DOHH2 (cell line): Measurements from ENCODE around the gene SMURF1.

Experiments used
- H3F3A ChIP-seq: fragments of 200-600 bp; sonication (generic), shearing (Covaris generic); 2 replicates; pipeline ENCODE4 v1.6.0; 2016; ENCODE audit warnings: antibody characterized with exemption, mild to moderate bottlenecking; ENCODE audit not compliant: control insufficient read depth, insufficient read depth
- H3K27ac ChIP-seq: fragments of 200-600 bp; sonication (generic); 2 replicates; pipeline ENCODE4 v1.5.1; 2014; ENCODE audit warnings: low read depth, mild to moderate bottlenecking, low read length, moderate library complexity
- H3K27me3 ChIP-seq: fragments of 200-600 bp; sonication (generic); 2 replicates; pipeline ENCODE4 v1.6.1; 2014; ENCODE audit warnings: mild to moderate bottlenecking, low read length, mixed read lengths; ENCODE audit not compliant: control insufficient read depth
- H3K36me3 ChIP-seq: fragments of 200-600 bp; sonication (generic); 2 replicates; pipeline ENCODE4 v1.6.1; 2014; ENCODE audit warnings: mild to moderate bottlenecking, low read length, moderate library complexity, mixed read lengths; ENCODE audit not compliant: control insufficient read depth
- H3K4me1 ChIP-seq: fragments of 200-600 bp; sonication (generic); 2 replicates; pipeline ENCODE4 v1.6.1; 2014; ENCODE audit warnings: mild to moderate bottlenecking, low read length, mixed read lengths; ENCODE audit not compliant: control insufficient read depth
- H3K4me2 ChIP-seq: fragments of 200-600 bp; sonication (generic); 2 replicates; pipeline ENCODE4 v1.6.0; 2014; ENCODE audit warnings: mild to moderate bottlenecking, low read length, moderate library complexity
- H3K4me3 ChIP-seq: fragments of 200-600 bp; sonication (generic); 2 replicates; pipeline ENCODE4 v1.5.1; 2014; ENCODE audit warnings: mild to moderate bottlenecking, low read length, mixed read lengths
- H3K79me2 ChIP-seq: fragments of 200-600 bp; sonication (generic); 2 replicates; pipeline ENCODE4 v1.6.1; 2014; ENCODE audit warnings: mild to moderate bottlenecking, low read length, mixed read lengths; ENCODE audit not compliant: control insufficient read depth
- H3K9me2 ChIP-seq: fragments of 200-600 bp; sonication (generic); replicated peaks from 2 replicates; pipeline ENCODE4 v1.6.1; 2014; ENCODE audit warnings: mild to moderate bottlenecking, low read length, mixed read lengths; ENCODE audit not compliant: control insufficient read depth
- H3K9me3 ChIP-seq: fragments of 200-600 bp; sonication (generic); 2 replicates; pipeline ENCODE4 v1.6.1; 2014; ENCODE audit warnings: antibody characterized with exemption, low read length, mixed read lengths; ENCODE audit not compliant: control insufficient read depth, insufficient read depth
- H4K20me1 ChIP-seq: fragments of 200-600 bp; sonication (generic); 2 replicates; pipeline ENCODE4 v1.6.0; 2014; ENCODE audit warnings: low read depth, mild to moderate bottlenecking, antibody characterized with exemption, low read length, moderate library complexity; ENCODE audit not compliant: control insufficient read depth, insufficient read depth
- CTCF ChIP-seq: fragments of 200-600 bp; sonication (generic); IDR thresholded peaks from one replicate; pipeline ENCODE4 v1.5.1; 2014; ENCODE audit warnings: antibody characterized with exemption, mild to moderate bottlenecking, low read depth, low read length; ENCODE audit not compliant: poor library complexity, severe bottlenecking
- EZH2phosphoT487 ChIP-seq: fragments of 200-600 bp; sonication (generic); IDR thresholded peaks from 2 replicates; pipeline ENCODE4 v1.6.1; 2017; ENCODE audit warnings: borderline replicate concordance, mild to moderate bottlenecking, antibody characterized with exemption, low read length, moderate library complexity, mixed read lengths

The SMURF1 gene

GRCh38 chr7:99106821-99107241, 37.1 kb downstream of the SMURF1 start:
- TF ChIP-seq EZH2phosphoT487 (no peak), CTCF (no peak)

GRCh38 chr7:99106411-99106810, 37.5 kb downstream of the SMURF1 start:
- no peak overlapping the region for H3K27ac ChIP-seq

More at GRCh38 chr7:99106821-99107241, 37.1 kb downstream of the SMURF1 start:
- H3K9me2 ChIP-seq = no peaks in the 10 kb centered on the region
- H3K27ac ChIP-seq = no peak overlapping the region
- no peaks in the 10 kb centered on the region for H3K9me3 ChIP-seq
- peaks cover 4% of the 10 kb centered on the region for H4K20me1 ChIP-seq
- no peaks in the 10 kb centered on the region for H3K36me3 ChIP-seq
- H3K4me3 ChIP-seq = no peak overlapping the region
- peaks cover 21% of the 10 kb centered on the region for H3K4me1 ChIP-seq
- H3F3A ChIP-seq = no peaks in the 10 kb centered on the region
- peaks cover 86% of the 10 kb centered on the region for H3K79me2 ChIP-seq
- no peaks in the 10 kb centered on the region for H3K27me3 ChIP-seq
- H3K4me2 ChIP-seq = no peak overlapping the region

DNA sequence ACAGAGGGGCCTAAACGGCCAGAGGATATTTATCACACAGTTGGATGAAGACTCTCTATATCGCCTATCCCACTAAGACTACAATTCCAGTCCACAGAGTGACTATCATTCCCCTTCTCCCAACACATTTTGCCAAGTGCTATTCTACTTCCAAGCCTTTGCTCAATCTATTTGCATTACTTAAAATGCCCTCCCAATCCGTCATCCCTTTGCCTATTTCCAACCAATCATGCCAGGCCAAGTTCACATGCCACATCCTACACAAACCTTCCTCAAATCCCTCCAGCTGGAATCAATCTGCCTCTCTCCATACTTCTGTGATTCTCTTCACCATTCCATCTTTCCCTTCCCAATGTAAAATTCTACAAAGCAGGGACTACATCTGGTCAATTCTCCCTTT, 38.2 kb downstream of the SMURF1 start:
- Histone ChIP-seq H3K79me2 (peaks cover 87% of the 10 kb centered on the region), H3K4me3 (no peak overlapping the region), H3K4me2 (no peak overlapping the region), H3K4me1 (peaks cover 17% of the 10 kb centered on the region), H3K27ac (no peak overlapping the region), H3K27me3 (no peaks in the 10 kb centered on the region), H4K20me1 (no peaks in the 10 kb centered on the region; the same call in 1 of the 2 replicates), H3K36me3 (no peaks in the 10 kb centered on the region), H3F3A (no peaks in the 10 kb centered on the region), H3K9me3 (no peaks in the 10 kb centered on the region), H3K9me2 (no peaks in the 10 kb centered on the region)
- TF ChIP-seq CTCF = no peak
- no peak for TF ChIP-seq EZH2phosphoT487

More at GRCh38 chr7:99106411-99106810, 37.5 kb downstream of the SMURF1 start:
- H3K4me3 ChIP-seq = no peak overlapping the region
- no peaks in the 10 kb centered on the region; the same call in 1 of the 2 replicates for H4K20me1 ChIP-seq
- no peaks in the 10 kb centered on the region for H3F3A ChIP-seq
- H3K4me2 ChIP-seq = no peak overlapping the region
- no peak for TF ChIP-seq CTCF
- TF ChIP-seq EZH2phosphoT487 = no peak
- no peaks in the 10 kb centered on the region for H3K36me3 ChIP-seq
- no peaks in the 10 kb centered on the region for H3K9me2 ChIP-seq
- H3K79me2 ChIP-seq = peaks cover 86% of the 10 kb centered on the region
- no peaks in the 10 kb centered on the region for H3K27me3 ChIP-seq
- H3K9me3 ChIP-seq = no peaks in the 10 kb centered on the region
- peaks cover 17% of the 10 kb centered on the region for H3K4me1 ChIP-seq
